ENCODE measurements around the gene TMEM115.

- no peak for TF ChIP-seq CTCF (conservative IDR thresholded peaks at IDR 0.05; ENCODE audit: low read depth, low read length)
- TF ChIP-seq EZH2 (IDR thresholded peaks at IDR 0.05; ENCODE audit: low read length, unreplicated experiment) = no peak
Observed at GRCh38 chr3:50325113-50325480, 34.2 kb downstream of the TMEM115 start.

All from PC-3 (cell line).